GM12878 (cell line): ENCODE measurements around the gene DUOX1.

Source experiments
- BACH1 ChIP-seq: fragments of 450-650 bp; IDR thresholded peaks from 2 replicates; pipeline ENCODE4 v1.6.1; 2017; ENCODE audit warnings: mild to moderate bottlenecking, borderline replicate concordance
- EGR1 ChIP-seq, 2 experiments: IDR thresholded peaks; 1 replicate in 1 of 2; 2 replicates in 1 of 2; pipeline ENCODE4 v1.6.1; 2011 to 2012; ENCODE audit warnings: low read depth in 2 of 2, low read length in 2 of 2, borderline replicate concordance in 1 of 2, mild to moderate bottlenecking in 1 of 2, moderate library complexity in 1 of 2
- JUND ChIP-seq: IDR thresholded peaks from 2 replicates; pipeline ENCODE4 v1.6.1; 2012; ENCODE audit warnings: low read depth, mild to moderate bottlenecking, low read length, improper control_type of control experiment, moderate library complexity
- MXI1 ChIP-seq: fragments of 150-350 bp; IDR thresholded peaks from 2 replicates; pipeline ENCODE4 v1.6.1; 2011; ENCODE audit warnings: low read depth, mild to moderate bottlenecking, inconsistent platforms, low read length, improper control_type of control experiment
- RAD51 ChIP-seq: fragments of 450-650 bp; IDR thresholded peaks from 2 replicates; pipeline ENCODE4 v1.6.1; 2016; ENCODE audit warnings: moderate library complexity, mild to moderate bottlenecking, inconsistent platforms
- SIN3A ChIP-seq: IDR thresholded peaks from 2 replicates; pipeline ENCODE4 v1.6.1; 2012; ENCODE audit warnings: low read depth, low read length, improper control_type of control experiment
- ZZZ3 ChIP-seq: IDR thresholded peaks from 2 replicates; pipeline ENCODE4 v1.6.1; 2011; ENCODE audit warnings: low read depth; ENCODE audit not compliant: control insufficient read depth, insufficient read length
- TF ChIP-seq, protein P1 (sequence below): IDR thresholded peaks from 2 replicates; pipeline ENCODE4 v1.6.1; 2011; ENCODE audit warnings: low read depth, low read length, improper control_type of control experiment, borderline replicate concordance
- TF ChIP-seq, protein P2 (sequence below), 3 experiments: IDR thresholded peaks in 2 of 3; conservative IDR thresholded peaks in 1 of 3; 2 replicates each; pipeline ENCODE4 v1.5.1; 2011; ENCODE audit warnings: low read depth in 3 of 3, low read length in 3 of 3, mild to moderate bottlenecking in 3 of 3, control low read depth in 2 of 3, moderate library complexity in 2 of 3, inconsistent platforms in 1 of 3, mixed read lengths in 1 of 3; ENCODE audit not compliant: control insufficient read depth in 2 of 3, insufficient read depth in 1 of 3; ENCODE audit errors: extremely low read depth in 1 of 3
- TF ChIP-seq, protein P3 (sequence below): fragments of 450-650 bp; IDR thresholded peaks from 2 replicates; pipeline ENCODE4 v1.6.1; 2016; ENCODE audit warnings: mild to moderate bottlenecking, moderate library complexity, borderline replicate concordance
- TF ChIP-seq, protein P4 (sequence below): IDR thresholded peaks from 2 replicates; pipeline ENCODE4 v1.6.1; 2012; ENCODE audit warnings: mild to moderate bottlenecking, low read depth, low read length
- TF ChIP-seq, protein P5 (sequence below): IDR thresholded peaks from 2 replicates; pipeline ENCODE4 v1.6.1; 2012; ENCODE audit warnings: low read length, inconsistent platforms

DNA sequence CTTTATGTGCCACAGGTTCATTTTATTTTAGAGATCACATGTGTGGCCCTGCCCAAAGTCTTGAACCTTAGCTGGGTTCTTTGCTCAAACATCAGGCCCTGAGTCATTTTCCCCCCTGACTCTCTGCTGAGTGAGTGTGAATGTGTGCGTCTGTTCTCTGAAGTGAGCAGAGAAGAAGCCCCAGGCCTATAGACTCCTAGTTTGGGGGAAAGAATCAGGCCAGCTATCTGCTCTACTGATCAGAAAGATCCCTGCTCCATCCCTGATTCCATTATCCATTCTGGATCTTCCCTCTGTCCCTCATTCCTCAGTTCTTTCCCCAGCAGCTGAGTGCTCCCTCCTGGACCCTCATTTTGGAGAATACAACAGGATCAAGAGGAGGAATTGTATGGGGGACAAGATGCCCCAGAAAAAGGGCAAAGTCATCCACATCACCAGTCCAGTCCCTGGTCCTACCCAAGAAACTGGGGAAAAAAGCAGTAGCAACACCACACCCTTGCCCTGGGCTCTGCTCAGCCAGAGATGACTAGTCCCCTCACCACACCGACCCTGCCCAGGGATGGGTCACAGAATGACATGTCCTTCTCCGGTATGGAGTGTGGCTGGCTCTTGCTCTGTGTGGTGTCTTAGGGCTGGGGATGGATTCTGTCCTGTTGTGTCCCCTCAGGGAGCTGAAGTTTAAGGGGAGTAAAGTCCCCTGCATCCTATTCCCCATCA is 3.2 kb downstream of the DUOX1 start:
- TF ChIP-seq, protein P1, sequence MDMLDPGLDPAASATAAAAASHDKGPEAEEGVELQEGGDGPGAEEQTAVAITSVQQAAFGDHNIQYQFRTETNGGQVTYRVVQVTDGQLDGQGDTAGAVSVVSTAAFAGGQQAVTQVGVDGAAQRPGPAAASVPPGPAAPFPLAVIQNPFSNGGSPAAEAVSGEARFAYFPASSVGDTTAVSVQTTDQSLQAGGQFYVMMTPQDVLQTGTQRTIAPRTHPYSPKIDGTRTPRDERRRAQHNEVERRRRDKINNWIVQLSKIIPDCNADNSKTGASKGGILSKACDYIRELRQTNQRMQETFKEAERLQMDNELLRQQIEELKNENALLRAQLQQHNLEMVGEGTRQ: no peak
- TF ChIP-seq EGR1 (IDR thresholded peaks at IDR 0.05; ENCODE audit: borderline replicate concordance in 1 of 2, low read depth in 2 of 2, low read length in 2 of 2) (no peak), JUND (no peak), SIN3A (no peak), BACH1 (no peak), RAD51 (no peak), MXI1 (no peak), ZZZ3 (no peak)
- TF ChIP-seq, protein P2, sequence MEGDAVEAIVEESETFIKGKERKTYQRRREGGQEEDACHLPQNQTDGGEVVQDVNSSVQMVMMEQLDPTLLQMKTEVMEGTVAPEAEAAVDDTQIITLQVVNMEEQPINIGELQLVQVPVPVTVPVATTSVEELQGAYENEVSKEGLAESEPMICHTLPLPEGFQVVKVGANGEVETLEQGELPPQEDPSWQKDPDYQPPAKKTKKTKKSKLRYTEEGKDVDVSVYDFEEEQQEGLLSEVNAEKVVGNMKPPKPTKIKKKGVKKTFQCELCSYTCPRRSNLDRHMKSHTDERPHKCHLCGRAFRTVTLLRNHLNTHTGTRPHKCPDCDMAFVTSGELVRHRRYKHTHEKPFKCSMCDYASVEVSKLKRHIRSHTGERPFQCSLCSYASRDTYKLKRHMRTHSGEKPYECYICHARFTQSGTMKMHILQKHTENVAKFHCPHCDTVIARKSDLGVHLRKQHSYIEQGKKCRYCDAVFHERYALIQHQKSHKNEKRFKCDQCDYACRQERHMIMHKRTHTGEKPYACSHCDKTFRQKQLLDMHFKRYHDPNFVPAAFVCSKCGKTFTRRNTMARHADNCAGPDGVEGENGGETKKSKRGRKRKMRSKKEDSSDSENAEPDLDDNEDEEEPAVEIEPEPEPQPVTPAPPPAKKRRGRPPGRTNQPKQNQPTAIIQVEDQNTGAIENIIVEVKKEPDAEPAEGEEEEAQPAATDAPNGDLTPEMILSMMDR (IDR thresholded peaks at IDR 0.05 in 2 of 3, conservative IDR thresholded peaks at IDR 0.05 in 1 of 3; ENCODE audit: control insufficient read depth in 2 of 3, extremely low read depth in 1 of 3, insufficient read depth in 1 of 3, low read depth in 3 of 3, low read length in 3 of 3): no peak
- TF ChIP-seq, protein P3, sequence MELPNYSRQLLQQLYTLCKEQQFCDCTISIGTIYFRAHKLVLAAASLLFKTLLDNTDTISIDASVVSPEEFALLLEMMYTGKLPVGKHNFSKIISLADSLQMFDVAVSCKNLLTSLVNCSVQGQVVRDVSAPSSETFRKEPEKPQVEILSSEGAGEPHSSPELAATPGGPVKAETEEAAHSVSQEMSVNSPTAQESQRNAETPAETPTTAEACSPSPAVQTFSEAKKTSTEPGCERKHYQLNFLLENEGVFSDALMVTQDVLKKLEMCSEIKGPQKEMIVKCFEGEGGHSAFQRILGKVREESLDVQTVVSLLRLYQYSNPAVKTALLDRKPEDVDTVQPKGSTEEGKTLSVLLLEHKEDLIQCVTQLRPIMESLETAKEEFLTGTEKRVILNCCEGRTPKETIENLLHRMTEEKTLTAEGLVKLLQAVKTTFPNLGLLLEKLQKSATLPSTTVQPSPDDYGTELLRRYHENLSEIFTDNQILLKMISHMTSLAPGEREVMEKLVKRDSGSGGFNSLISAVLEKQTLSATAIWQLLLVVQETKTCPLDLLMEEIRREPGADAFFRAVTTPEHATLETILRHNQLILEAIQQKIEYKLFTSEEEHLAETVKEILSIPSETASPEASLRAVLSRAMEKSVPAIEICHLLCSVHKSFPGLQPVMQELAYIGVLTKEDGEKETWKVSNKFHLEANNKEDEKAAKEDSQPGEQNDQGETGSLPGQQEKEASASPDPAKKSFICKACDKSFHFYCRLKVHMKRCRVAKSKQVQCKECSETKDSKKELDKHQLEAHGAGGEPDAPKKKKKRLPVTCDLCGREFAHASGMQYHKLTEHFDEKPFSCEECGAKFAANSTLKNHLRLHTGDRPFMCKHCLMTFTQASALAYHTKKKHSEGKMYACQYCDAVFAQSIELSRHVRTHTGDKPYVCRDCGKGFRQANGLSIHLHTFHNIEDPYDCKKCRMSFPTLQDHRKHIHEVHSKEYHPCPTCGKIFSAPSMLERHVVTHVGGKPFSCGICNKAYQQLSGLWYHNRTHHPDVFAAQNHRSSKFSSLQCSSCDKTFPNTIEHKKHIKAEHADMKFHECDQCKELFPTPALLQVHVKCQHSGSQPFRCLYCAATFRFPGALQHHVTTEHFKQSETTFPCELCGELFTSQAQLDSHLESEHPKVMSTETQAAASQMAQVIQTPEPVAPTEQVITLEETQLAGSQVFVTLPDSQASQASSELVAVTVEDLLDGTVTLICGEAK: no peak
- TF ChIP-seq, protein P4, sequence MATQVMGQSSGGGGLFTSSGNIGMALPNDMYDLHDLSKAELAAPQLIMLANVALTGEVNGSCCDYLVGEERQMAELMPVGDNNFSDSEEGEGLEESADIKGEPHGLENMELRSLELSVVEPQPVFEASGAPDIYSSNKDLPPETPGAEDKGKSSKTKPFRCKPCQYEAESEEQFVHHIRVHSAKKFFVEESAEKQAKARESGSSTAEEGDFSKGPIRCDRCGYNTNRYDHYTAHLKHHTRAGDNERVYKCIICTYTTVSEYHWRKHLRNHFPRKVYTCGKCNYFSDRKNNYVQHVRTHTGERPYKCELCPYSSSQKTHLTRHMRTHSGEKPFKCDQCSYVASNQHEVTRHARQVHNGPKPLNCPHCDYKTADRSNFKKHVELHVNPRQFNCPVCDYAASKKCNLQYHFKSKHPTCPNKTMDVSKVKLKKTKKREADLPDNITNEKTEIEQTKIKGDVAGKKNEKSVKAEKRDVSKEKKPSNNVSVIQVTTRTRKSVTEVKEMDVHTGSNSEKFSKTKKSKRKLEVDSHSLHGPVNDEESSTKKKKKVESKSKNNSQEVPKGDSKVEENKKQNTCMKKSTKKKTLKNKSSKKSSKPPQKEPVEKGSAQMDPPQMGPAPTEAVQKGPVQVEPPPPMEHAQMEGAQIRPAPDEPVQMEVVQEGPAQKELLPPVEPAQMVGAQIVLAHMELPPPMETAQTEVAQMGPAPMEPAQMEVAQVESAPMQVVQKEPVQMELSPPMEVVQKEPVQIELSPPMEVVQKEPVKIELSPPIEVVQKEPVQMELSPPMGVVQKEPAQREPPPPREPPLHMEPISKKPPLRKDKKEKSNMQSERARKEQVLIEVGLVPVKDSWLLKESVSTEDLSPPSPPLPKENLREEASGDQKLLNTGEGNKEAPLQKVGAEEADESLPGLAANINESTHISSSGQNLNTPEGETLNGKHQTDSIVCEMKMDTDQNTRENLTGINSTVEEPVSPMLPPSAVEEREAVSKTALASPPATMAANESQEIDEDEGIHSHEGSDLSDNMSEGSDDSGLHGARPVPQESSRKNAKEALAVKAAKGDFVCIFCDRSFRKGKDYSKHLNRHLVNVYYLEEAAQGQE: no peak
- TF ChIP-seq, protein P5, sequence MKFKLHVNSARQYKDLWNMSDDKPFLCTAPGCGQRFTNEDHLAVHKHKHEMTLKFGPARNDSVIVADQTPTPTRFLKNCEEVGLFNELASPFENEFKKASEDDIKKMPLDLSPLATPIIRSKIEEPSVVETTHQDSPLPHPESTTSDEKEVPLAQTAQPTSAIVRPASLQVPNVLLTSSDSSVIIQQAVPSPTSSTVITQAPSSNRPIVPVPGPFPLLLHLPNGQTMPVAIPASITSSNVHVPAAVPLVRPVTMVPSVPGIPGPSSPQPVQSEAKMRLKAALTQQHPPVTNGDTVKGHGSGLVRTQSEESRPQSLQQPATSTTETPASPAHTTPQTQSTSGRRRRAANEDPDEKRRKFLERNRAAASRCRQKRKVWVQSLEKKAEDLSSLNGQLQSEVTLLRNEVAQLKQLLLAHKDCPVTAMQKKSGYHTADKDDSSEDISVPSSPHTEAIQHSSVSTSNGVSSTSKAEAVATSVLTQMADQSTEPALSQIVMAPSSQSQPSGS: no peak
